Liver (tissue), 9 donors: ENCODE results near the gene CRK. TPM values are rescaled to one million over a fixed set of nuclear protein-coding genes. Genes with fewer than 3 reads are reported as not detected.
A peak's percentile ranks its signal among the peaks of the same experiment; 100 is the strongest.

ENCODE experiments used
- DNase-seq: peaks from one replicate; pipeline ENCODE4 v3.0.0-alpha.2; 2017; ENCODE audit warnings: low spot score
- H3K27ac ChIP-seq, 2 donors: one replicate each; pipeline ENCODE4 v1.7.0; 2013; ENCODE audit warnings: inconsistent platforms in 2 of 2, low read length in 2 of 2, control low read depth in 1 of 2, low read depth in 1 of 2, mild to moderate bottlenecking in 1 of 2
- H3K27me3 ChIP-seq, 4 donors: one replicate each; pipeline versions ENCODE4 v1.6.1 to v1.7.0; 2013; ENCODE audit warnings: low read length in 3 of 4, inconsistent platforms in 1 of 4, mild to moderate bottlenecking in 1 of 4, moderate library complexity in 1 of 4; ENCODE audit not compliant: control insufficient read depth in 4 of 4, insufficient read depth in 4 of 4
- H3K36me3 ChIP-seq, 4 donors: one replicate each; pipeline versions ENCODE4 v1.6.1 to v1.7.0; 2013; ENCODE audit warnings: low read length in 3 of 4, mild to moderate bottlenecking in 3 of 4, low read depth in 1 of 4, moderate library complexity in 1 of 4; ENCODE audit not compliant: control insufficient read depth in 4 of 4, insufficient read depth in 3 of 4
- H3K4me1 ChIP-seq, 4 donors: one replicate each; pipeline versions ENCODE4 v1.6.1 to v1.7.0; 2013; ENCODE audit warnings: low read length in 3 of 4, mild to moderate bottlenecking in 3 of 4, moderate library complexity in 1 of 4; ENCODE audit not compliant: control insufficient read depth in 4 of 4, insufficient read depth in 4 of 4
- H3K4me3 ChIP-seq, 3 donors: one replicate each; pipeline versions ENCODE4 v1.6.1 to v1.7.0; 2013; ENCODE audit warnings: low read length in 3 of 3, control low read depth in 1 of 3, low read depth in 1 of 3, mild to moderate bottlenecking in 1 of 3
- H3K9ac ChIP-seq, 2 donors: one replicate each; pipeline ENCODE4 v1.7.0; 2013; ENCODE audit warnings: low read length in 2 of 2, mild to moderate bottlenecking in 2 of 2, moderate library complexity in 2 of 2, control low read depth in 1 of 2, low read depth in 1 of 2
- H3K9me3 ChIP-seq, 4 donors: one replicate each; pipeline versions ENCODE4 v1.6.1 to v1.7.0; 2013; ENCODE audit warnings: low read length in 3 of 4; ENCODE audit not compliant: control insufficient read depth in 4 of 4
- ATF3 ChIP-seq: IDR thresholded peaks from 2 replicates; pipeline ENCODE4 v1.6.1; 2016; ENCODE audit warnings: antibody characterized with exemption
- CTCF ChIP-seq: fragments of 150-350 bp; IDR thresholded peaks from 2 replicates; pipeline ENCODE4 v1.5.1; 2017; ENCODE audit warnings: improper control_type of control experiment, low read depth, low read length; ENCODE audit not compliant: missing input control
- EGR1 ChIP-seq, 2 donors: IDR thresholded peaks; 2 replicates each; pipeline ENCODE4 v1.6.1; 2016 to 2018; ENCODE audit warnings: antibody characterized with exemption in 2 of 2, low read depth in 2 of 2
- FOXA1 ChIP-seq: IDR thresholded peaks from 2 replicates; pipeline ENCODE4 v1.6.1; 2016; ENCODE audit warnings: antibody characterized with exemption
- FOXA2 ChIP-seq: IDR thresholded peaks from 2 replicates; pipeline ENCODE4 v1.6.1; 2016; ENCODE audit warnings: antibody characterized with exemption
- GABPA ChIP-seq, 2 donors: IDR thresholded peaks in 1 of 2; conservative IDR thresholded peaks in 1 of 2; 2 replicates each; pipeline ENCODE4 v1.6.1; 2016; ENCODE audit warnings: antibody characterized with exemption in 2 of 2, mild to moderate bottlenecking in 1 of 2, moderate library complexity in 1 of 2
- HNF4A ChIP-seq, 2 donors: conservative IDR thresholded peaks; 2 replicates each; pipeline ENCODE4 v1.6.1; 2016; ENCODE audit warnings: antibody characterized with exemption in 2 of 2, mild to moderate bottlenecking in 2 of 2
- HNF4G ChIP-seq: IDR thresholded peaks from 2 replicates; pipeline ENCODE4 v1.6.1; 2016; ENCODE audit warnings: antibody characterized with exemption
- JUND ChIP-seq, 2 donors: IDR thresholded peaks; 2 replicates each; pipeline ENCODE4 v1.6.1; 2016; ENCODE audit warnings: antibody characterized with exemption in 2 of 2
- MAX ChIP-seq: IDR thresholded peaks from 2 replicates; pipeline ENCODE4 v1.6.1; 2016; ENCODE audit warnings: antibody characterized with exemption
- NR2F2 ChIP-seq: IDR thresholded peaks from 2 replicates; pipeline ENCODE4 v1.6.1; 2016; ENCODE audit warnings: antibody characterized with exemption
- RAD21 ChIP-seq, 2 donors: IDR thresholded peaks; 2 replicates each; pipeline ENCODE4 v1.6.1; 2016; ENCODE audit warnings: antibody characterized with exemption in 2 of 2, mild to moderate bottlenecking in 2 of 2
- REST ChIP-seq: IDR thresholded peaks from 2 replicates; pipeline ENCODE4 v1.6.1; 2016; ENCODE audit warnings: antibody characterized with exemption, mild to moderate bottlenecking
- RXRA ChIP-seq, 2 donors: IDR thresholded peaks; 2 replicates each; pipeline ENCODE4 v1.6.1; 2017 to 2018; ENCODE audit warnings: antibody characterized with exemption in 2 of 2, mild to moderate bottlenecking in 1 of 2
- SP1 ChIP-seq: IDR thresholded peaks from 2 replicates; pipeline ENCODE4 v1.6.1; 2018; ENCODE audit warnings: antibody characterized with exemption, mild to moderate bottlenecking
- TAF1 ChIP-seq: conservative IDR thresholded peaks from 2 replicates; pipeline ENCODE4 v1.6.1; 2016; ENCODE audit warnings: antibody characterized with exemption, mild to moderate bottlenecking
- YY1 ChIP-seq: IDR thresholded peaks from 2 replicates; pipeline ENCODE4 v1.6.1; 2016; ENCODE audit warnings: antibody characterized with exemption, mild to moderate bottlenecking
- ZBTB33 ChIP-seq: IDR thresholded peaks from 2 replicates; pipeline ENCODE4 v1.6.1; 2016; ENCODE audit warnings: antibody characterized with exemption
- WGBS: extraction: QIAGEN DNeasy Blood & Tissue Kit; methylation state at CpG from one replicate; pipeline ENCODE4 v1.1.7; 2013; 5-methylcytosine and 5-hydroxymethylcytosine counted together
- polyA plus RNA-seq, 2 donors: library from polyadenylated mRNA; stranded (reverse) in 1 of 2; unstranded in 1 of 2; fragments of 200-250 nt in 1 of 2; fragments of >200 nt in 1 of 2; fragmentation: Nextera tagmentation in 1 of 2; extraction: Ambion mirVana in 1 of 2; gene quantifications; one replicate each; pipeline versions ENCODE4 v1.2.1 to v1.2.3, GENCODE V29; 2013 to 2015
- total RNA-seq, 2 donors: library from RNA; depleted of rRNA; stranded (reverse); fragments of >200 nt; gene quantifications; one replicate each; pipeline ENCODE4 v1.2.3, GENCODE V29; 2014
- donor health status: healthy.
- donor health status: healthy.
- donor health status: healthy.
- donor health status: healthy.
- donor health status: healthy.

Gene CRK
- total and polyA plus RNA-seq, 4 donors = 29.5 to 69.9 (median 34.8) TPM

- peaks cover 11 to 16% (median 15%) of the 10 kb centered on the region in 4 donors for H3K4me1 ChIP-seq
- H3K27me3 ChIP-seq = no peaks in the 10 kb centered on the region
- WGBS = 86% methylated on average over 33 of the region's 33 CpGs
- no peaks in the 10 kb centered on the region for H3K9me3 ChIP-seq
- no peak overlapping the region for H3K9ac ChIP-seq
- no peak for DNase-seq
- H3K4me3 ChIP-seq = no peak overlapping the region
- peaks cover 0 to 10% (median 5%) of the 10 kb centered on the region in 4 donors for H3K36me3 ChIP-seq
- TF ChIP-seq CTCF = no peak
- TF ChIP-seq TAF1 = no peak
- TF ChIP-seq RAD21 (IDR thresholded peaks at IDR 0.05) = no peak
- TF ChIP-seq FOXA2 = no peak
- no peak for TF ChIP-seq YY1
- no peak for TF ChIP-seq RXRA (IDR thresholded peaks at IDR 0.05)
- TF ChIP-seq GABPA (IDR thresholded peaks at IDR 0.05 in 1 of 2, conservative IDR thresholded peaks at IDR 0.05 in 1 of 2) = no peak
- TF ChIP-seq HNF4A (conservative IDR thresholded peaks at IDR 0.05) = no peak
- TF ChIP-seq FOXA1 = no peak
- TF ChIP-seq SP1 = no peak
- H3K27ac ChIP-seq = no peak overlapping the region
These were observed 14.2 kb upstream of the CRK start for GRCh38 chr17:1470071-1470754.

- H3K9me3 ChIP-seq = no peaks in the 10 kb centered on the region
- no peaks in the 10 kb centered on the region for H3K27me3 ChIP-seq
- TF ChIP-seq HNF4G (no peak), REST (no peak), HNF4A (conservative IDR thresholded peaks at IDR 0.05) (no peak), FOXA1 (no peak), ATF3 (no peak), YY1 (peak; percentile 24), FOXA2 (peak; percentile 74), ZBTB33 (no peak), RXRA (IDR thresholded peaks at IDR 0.05) (peak in 1 of 2 donors; percentile 53), GABPA (IDR thresholded peaks at IDR 0.05 in 1 of 2, conservative IDR thresholded peaks at IDR 0.05 in 1 of 2) (no peak), CTCF (no peak), SP1 (peak; percentile 8), NR2F2 (no peak), RAD21 (IDR thresholded peaks at IDR 0.05) (peak in 1 of 2 donors; percentile 16), EGR1 (IDR thresholded peaks at IDR 0.05; ENCODE audit: low read depth in 2 of 2) (no peak), JUND (IDR thresholded peaks at IDR 0.05) (no peak), TAF1 (no peak), MAX (no peak)
- peak overlapping the region in 1 of 2 donors; percentile 83 for H3K27ac ChIP-seq
- peaks cover 0 to 10% (median 3%) of the 10 kb centered on the region in 4 donors for H3K36me3 ChIP-seq
- WGBS = 61% methylated on average over 28 of the region's 28 CpGs
- H3K4me1 ChIP-seq = peaks cover 11 to 16% (median 15%) of the 10 kb centered on the region in 4 donors
- H3K9ac ChIP-seq = no peak overlapping the region
- H3K4me3 ChIP-seq = no peak overlapping the region
- DNase-seq = no peak
These were observed 13.3 kb upstream of the CRK start for GRCh38 chr17:1469231-1469852.
